T-helper 2 cell treated with Interferon-gamma antibody and Interleukin-4, amounts not matched to agents 100 ng/mL and 5 ng/mL, for 36 hours (primary cell): Measurements from ENCODE around the gene MTRR. TPM values are rescaled to one million over a fixed set of nuclear protein-coding genes. Genes with fewer than 3 reads are reported as not detected.

Source experiments
- intact Hi-C: fragments of 100-400 bp; cut with micrococcal nuclease; formaldehyde crosslinking; loops from one replicate; pipeline ENCODE4 v1.15.1; 2023
- total RNA-seq: library from RNA; stranded (reverse); gene quantifications from 2 replicates; pipeline ENCODE4 v1.2.3, GENCODE V29; 2022

MTRR gene
- total RNA-seq, 1 donor from 2014 or later = 75.1 TPM

GRCh38 chr5:7856855-7857254 is 12.1 kb upstream of the MTRR start:
- intact Hi-C loops = loop anchor here (1.0 to 10.0 kb wide), 8 partner anchors 35 to 1482 kb away; partner anchors contain the start of genes MED10, NSUN2 and SRD5A1

DNA sequence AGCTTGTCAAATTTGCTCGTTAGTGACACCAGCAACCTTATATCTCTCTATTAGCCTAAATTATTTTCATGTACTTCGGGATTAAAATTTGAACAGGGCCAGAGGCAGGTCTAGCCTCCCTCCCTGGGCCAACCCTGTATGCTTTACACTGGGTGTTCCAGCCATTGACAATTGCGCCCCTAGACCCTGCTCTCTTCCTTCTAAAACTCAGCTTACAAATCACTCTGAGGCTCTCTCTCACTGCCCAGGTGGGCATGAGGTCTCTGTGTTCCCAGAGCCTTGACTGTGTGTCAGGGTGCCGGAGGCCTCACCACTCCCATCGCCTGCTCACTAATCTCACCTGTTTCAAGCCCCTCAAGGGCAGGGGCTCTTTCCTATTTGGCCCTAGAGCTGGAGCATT is 11.6 kb upstream of the MTRR start:
- intact Hi-C loops = loop anchor here (1.0 to 10.0 kb wide), 8 partner anchors 35 to 1483 kb away; partner anchors contain the start of genes MED10, NSUN2 and SRD5A1

DNA sequence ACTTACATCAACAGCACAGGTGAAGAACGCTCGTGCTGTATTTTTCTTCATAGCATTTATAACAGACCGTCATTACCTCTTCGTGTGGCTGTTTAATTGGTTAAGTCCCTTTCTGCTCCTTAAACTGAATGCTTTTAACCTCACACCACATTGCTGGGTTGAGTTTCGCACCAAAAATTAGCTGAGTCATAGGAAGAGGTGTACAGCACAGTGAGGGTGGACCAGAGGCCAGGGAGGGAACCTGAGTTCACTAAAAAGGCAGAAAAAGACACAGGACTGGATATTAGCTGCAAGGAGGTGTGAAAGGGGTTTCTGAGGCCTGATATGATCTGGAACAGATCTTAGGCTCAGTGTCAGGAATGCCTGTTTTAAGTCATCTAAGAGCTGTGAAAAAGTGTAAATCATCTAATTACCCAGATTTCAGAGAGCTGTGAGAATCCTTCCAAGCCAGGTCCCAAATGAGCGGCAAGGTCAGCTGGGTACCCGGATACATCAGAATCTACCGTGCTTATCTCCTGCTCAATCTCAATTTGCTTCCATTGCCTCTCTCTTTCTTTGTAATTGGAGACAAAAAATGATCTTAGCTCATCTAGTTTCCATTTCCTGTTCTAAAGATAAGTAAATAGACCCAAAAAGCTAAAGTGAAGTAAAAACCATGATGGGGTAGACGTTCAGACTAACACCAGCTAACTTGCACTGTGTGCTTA is 10.9 kb upstream of the MTRR start:
- intact Hi-C loops = loop anchor here (1.0 to 10.0 kb wide), 9 partner anchors 11 to 1483 kb away; partner anchors contain the start of genes FASTKD3, MED10, MTRR and NSUN2

GRCh38 chr5:7866196-7866595 is 2.8 kb upstream of the MTRR start:
- intact Hi-C loops = loop anchor here (5.0 kb wide), 1 partner anchor 1254 kb away; no protein-coding TSS in a partner anchor

DNA sequence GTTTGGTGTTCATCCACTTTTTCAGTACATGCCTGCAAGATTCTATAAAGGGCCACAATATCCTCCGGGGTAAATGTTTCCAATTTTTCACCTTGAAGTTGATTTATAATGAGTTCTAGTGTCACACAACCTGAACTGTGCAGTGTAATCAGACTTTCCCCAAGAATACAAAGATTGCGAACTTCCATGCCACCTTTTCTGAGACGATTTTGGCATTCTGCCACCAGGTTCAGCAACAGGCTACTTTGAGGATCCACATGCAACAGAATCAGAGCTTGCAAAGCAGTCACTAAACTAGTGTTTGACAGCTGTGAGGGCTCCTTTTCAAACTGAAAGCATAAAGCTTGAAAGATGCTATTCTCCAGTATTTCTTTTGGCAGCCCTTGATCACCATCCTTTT is 1.7 kb upstream of the MTRR start:
- intact Hi-C loops = loop anchor here (5.0 kb wide), 1 partner anchor 1255 kb away; no protein-coding TSS in a partner anchor

DNA sequence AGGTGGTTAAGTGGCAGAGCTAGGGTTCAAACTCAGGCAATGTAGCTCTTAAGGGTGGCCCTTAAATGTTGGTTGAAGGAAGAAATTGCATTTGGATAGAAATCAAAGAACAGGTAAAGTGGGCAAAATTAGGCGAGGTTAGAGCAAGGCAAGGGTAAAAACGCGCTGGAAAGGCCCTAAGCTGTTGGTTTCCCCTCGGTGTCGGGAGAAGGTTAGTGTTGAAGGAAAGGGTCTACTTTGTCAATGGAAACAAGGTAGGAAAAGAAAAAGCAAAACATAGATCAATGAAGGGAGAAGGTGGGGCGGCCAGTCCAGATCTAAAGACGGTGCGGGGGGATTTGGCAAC is 548 bp upstream of the MTRR start:
- intact Hi-C loops = loop anchor here (2.0 to 5.0 kb wide), 2 partner anchors 1156 to 1256 kb away; partner anchors contain the start of gene TENT4A

- intact Hi-C loops = loop anchor here (1.0 to 5.0 kb wide), 3 partner anchors 11 to 1257 kb away; partner anchors contain the start of gene TENT4A
These were observed 657 bp downstream of the MTRR start for GRCh38 chr5:7869474-7870136.

- intact Hi-C loops = no loop called here
These were observed 2.7 kb downstream of the MTRR start for GRCh38 chr5:7871653-7872052.

- intact Hi-C loops = no loop called here
These were observed 3.7 kb downstream of the MTRR start for GRCh38 chr5:7872517-7873130.

GRCh38 chr5:7873216-7873615 is 4.3 kb downstream of the MTRR start:
- intact Hi-C loops = no loop called here

GRCh38 chr5:7874639-7875038 is 5.7 kb downstream of the MTRR start:
- intact Hi-C loops = no loop called here

GRCh38 chr5:7875151-7875550 is 6.2 kb downstream of the MTRR start:
- intact Hi-C loops = no loop called here

DNA sequence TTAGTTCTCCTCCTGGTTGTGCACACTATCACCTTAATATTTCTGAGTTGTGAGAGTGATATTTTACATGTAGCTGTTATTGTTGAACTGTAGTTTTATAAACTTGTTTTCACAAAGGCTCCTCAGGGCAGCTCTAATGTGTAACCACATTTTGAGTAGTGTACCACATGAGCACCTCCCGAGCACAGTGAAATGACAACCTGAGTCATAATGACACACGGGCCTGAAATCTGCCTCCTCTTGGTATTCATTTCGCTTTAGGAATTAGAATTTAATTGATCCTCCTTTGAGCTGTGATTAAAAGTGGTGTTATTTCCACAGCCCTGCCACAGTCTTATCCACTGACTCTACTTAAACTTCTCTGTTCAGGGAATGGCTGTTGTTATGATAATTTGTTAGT is 7.9 kb downstream of the MTRR start:
- intact Hi-C loops = no loop called here

DNA sequence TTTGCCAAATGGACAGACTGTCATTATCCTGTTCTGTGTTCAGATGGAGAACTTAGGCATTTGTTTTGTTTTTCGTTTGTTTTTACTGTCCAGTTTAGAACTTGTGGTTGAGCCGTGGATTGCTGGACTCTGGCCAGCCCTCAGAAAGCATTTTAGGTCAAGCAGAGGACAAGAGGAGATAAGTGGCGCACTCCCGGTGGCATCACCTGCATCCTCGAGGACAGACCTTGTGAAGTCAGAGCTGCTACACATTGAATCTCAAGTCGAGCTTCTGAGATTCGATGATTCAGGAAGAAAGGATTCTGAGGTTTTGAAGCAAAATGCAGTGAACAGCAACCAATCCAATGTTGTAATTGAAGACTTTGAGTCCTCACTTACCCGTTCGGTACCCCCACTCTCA is 8.9 kb downstream of the MTRR start:
- intact Hi-C loops = no loop called here

DNA sequence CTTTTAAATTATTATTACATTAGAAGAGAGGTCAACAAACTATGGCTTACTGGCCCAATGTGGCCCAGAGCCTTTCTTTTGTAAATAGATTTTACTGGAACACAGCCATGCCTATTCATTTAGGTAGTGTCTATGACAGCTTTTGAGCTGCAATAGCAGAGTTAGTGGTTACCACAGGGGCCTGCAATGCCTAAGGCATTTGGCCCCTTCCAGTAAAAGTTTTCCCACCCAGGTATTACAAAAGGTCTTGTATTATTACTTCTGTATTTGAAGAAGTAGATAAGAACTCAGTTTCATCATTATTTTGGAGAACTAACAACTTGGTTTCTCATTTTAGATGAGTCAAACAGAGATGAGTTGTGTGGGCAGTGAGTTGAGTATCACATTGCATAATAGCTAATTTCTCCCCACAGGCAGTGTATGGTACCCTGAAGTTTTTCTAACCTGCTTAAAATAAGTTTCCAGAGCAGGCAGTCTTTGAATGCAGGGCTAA is 9.5 kb downstream of the MTRR start:
- intact Hi-C loops = no loop called here

GRCh38 chr5:7881091-7881490 is 12.1 kb downstream of the MTRR start:
- intact Hi-C loops = no loop called here

- intact Hi-C loops = no loop called here
These were observed 12.9 kb downstream of the MTRR start for GRCh38 chr5:7881816-7882215.

DNA sequence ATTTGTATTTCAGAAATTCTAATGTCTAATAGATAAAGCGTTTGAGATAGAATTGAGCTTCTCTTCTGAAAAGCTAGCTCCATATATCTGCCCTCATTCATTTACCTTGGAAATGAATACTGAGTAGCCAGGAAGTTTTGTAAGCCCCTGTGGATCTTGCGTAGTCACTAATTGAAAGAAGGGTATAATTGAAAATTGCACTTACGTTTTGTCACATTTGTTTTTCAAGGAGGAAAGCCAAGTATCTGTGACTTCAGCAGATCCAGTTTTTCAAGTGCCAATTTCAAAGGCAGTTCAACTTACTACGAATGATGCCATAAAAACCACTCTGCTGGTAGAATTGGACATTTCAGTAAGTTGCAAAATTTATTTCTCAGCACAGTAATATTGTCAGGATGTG is 14.0 kb downstream of the MTRR start:
- intact Hi-C loops = no loop called here

GRCh38 chr5:7884491-7885267 is 15.7 kb downstream of the MTRR start:
- intact Hi-C loops = no loop called here

- intact Hi-C loops = no loop called here
These were observed 18.0 kb downstream of the MTRR start for GRCh38 chr5:7886849-7887475.

DNA sequence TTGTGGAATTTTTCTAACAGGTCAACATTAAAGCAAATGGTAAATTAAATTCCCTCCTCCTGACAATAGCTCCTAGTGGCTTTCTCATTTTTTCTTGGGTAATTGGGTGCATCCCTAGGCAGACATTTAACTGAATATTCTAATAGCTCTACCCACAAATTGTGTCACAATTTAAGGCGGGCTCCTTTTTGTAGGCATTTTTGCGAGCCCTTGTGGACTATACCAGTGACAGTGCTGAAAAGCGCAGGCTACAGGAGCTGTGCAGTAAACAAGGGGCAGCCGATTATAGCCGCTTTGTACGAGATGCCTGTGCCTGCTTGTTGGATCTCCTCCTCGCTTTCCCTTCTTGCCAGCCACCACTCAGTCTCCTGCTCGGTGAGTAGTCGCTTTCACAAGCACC is 20.0 kb downstream of the MTRR start:
- intact Hi-C loops = no loop called here
